Smooth muscle cell of the pulmonary artery (primary cell): ENCODE measurements around the gene NEURL1B. TPM values are rescaled to one million over a fixed set of nuclear protein-coding genes. Genes with fewer than 3 reads are reported as not detected.

Experiments used
- total RNA-seq: library from RNA; depleted of rRNA; stranded (reverse); fragments of >200 nt; gene quantifications from 2 replicates; pipeline ENCODE4 v1.2.3, GENCODE V29; 2014

The NEURL1B gene, protein sequence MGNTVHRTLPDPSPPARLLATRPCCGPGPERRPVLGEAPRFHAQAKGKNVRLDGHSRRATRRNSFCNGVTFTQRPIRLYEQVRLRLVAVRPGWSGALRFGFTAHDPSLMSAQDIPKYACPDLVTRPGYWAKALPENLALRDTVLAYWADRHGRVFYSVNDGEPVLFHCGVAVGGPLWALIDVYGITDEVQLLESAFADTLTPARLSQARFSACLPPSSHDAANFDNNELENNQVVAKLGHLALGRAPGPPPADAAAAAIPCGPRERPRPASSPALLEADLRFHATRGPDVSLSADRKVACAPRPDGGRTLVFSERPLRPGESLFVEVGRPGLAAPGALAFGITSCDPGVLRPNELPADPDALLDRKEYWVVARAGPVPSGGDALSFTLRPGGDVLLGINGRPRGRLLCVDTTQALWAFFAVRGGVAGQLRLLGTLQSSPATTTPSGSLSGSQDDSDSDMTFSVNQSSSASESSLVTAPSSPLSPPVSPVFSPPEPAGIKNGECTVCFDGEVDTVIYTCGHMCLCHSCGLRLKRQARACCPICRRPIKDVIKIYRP
- 2.1 and 11.3 TPM in 2 replicates for total RNA-seq

DNA sequence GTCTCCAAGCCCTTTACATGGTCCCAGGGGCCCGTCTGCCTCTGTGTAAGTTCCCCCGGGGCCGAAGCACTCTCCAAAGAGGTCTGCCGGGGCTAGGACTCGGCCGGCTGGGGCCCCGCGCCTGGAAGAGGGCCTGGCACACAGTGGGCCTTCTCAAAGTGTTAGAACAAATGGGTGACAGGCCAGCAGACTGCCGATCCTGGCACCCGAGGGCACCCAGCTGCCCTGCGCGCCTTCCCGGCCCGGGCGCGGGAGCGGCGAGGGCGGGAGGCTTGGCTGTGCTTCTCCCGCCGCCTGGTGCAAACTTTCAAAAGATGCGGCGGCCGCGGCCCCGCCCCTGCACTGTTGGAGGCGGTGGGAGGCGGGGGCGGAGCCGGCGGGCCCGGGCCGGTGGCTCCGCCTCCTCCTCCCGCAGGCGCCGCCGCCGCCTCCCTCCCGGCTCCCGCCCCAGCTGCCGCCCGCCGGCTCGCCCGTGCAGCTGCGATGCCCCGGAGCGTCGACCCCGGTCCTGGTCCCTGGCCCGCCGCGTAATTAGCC lies at the start of gene NEURL1B:
NEURL1B (plus strand) TSS at position 442 of the 537 bp plus-strand sequence. CDS start 144 bp downstream, outside the sequence.

Other genes starting within 250 kb of the NEURL1B start
- 27.9 and 31.4 TPM in 2 replicates for gene SH3PXD2B, start 186.7 kb upstream of the NEURL1B start, total RNA-seq
- gene DUSP1, start 129.9 kb downstream of the NEURL1B start, total RNA-seq = 49.1 and 97.2 TPM in 2 replicates
- 200 and 277 TPM in 2 replicates for gene ERGIC1, start 193.0 kb downstream of the NEURL1B start, total RNA-seq